Naive B cell (primary cell): ENCODE data around the gene POFUT2. TPM values are rescaled to one million over a fixed set of nuclear protein-coding genes. Genes with fewer than 3 reads are reported as not detected.

Source experiments
- ATAC-seq, 2 donors: fragments of 150-1000 bp; cut with Tn5 transposase; 2 replicates each; pipeline ENCODE4 v1.10.0; 2021; ENCODE audit warnings: low read depth in 2 of 2, mild to moderate bottlenecking in 2 of 2, moderate library complexity in 2 of 2
- DNase-seq: peaks from one replicate; pipeline ENCODE4 v3.0.0; 2022
- H3K27ac Mint-ChIP-seq, 6 donors: one replicate each; pipeline ENCODE4 v1.8.0; 2020 to 2022; ENCODE audit warnings: mild to moderate bottlenecking in 6 of 6, mixed read lengths in 6 of 6, moderate library complexity in 5 of 6, inconsistent platforms in 2 of 6
- H3K27me3 Mint-ChIP-seq, 3 donors: one replicate each; pipeline ENCODE4 v1.8.0; 2021 to 2022; ENCODE audit warnings: mixed read lengths in 3 of 3, mild to moderate bottlenecking in 1 of 3
- H3K36me3 Mint-ChIP-seq, 2 donors: one replicate each; pipeline ENCODE4 v1.8.0; 2020 to 2022; ENCODE audit warnings: mixed read lengths in 2 of 2, inconsistent platforms in 1 of 2, mild to moderate bottlenecking in 1 of 2
- H3K4me1 Mint-ChIP-seq, 3 donors: one replicate each; pipeline ENCODE4 v1.8.0; 2020 to 2022; ENCODE audit warnings: mixed read lengths in 3 of 3, inconsistent platforms in 1 of 3, mild to moderate bottlenecking in 1 of 3, moderate library complexity in 1 of 3
- H3K4me3 Mint-ChIP-seq, 8 donors: one replicate each; pipeline ENCODE4 v1.8.0; 2020 to 2022; ENCODE audit warnings: mild to moderate bottlenecking in 8 of 8, mixed read lengths in 8 of 8, moderate library complexity in 8 of 8, inconsistent platforms in 2 of 8
- H3K9me3 Mint-ChIP-seq, 7 donors: one replicate each; pipeline ENCODE4 v1.8.0; 2020 to 2022; ENCODE audit warnings: mixed read lengths in 7 of 7, mild to moderate bottlenecking in 5 of 7, inconsistent platforms in 2 of 7, moderate library complexity in 1 of 7
- polyA plus RNA-seq, 6 donors: library from polyadenylated mRNA; unstranded; fragments of 300-500 nt; fragmentation: Illumina TruSeq; gene quantifications; one replicate each; pipeline ENCODE4 v1.2.3, GENCODE V29; 2021; ENCODE audit warnings: low read depth in 6 of 6

POFUT2 gene
- polyA plus RNA-seq, 6 donors from 2014 or later, result 2.8 to 10.2 (median 5.2) TPM

- Mint-ChIP-seq H3K9me3 (no peaks in the 10 kb centered on the region), H3K36me3 (no peaks in the 10 kb centered on the region), H3K4me1 (peaks cover 8 to 12% (median 9%) of the 10 kb centered on the region in 3 donors), H3K27me3 (peaks cover 0 to 41% (median 21%) of the 10 kb centered on the region in 3 donors), H3K4me3 (no peak overlapping the region), H3K27ac (no peak overlapping the region)
- ATAC-seq (no peak), DNase-seq (no peak)
These were observed 8.1 kb upstream of the POFUT2 start for GRCh38 chr21:45295576-45296365.

GRCh38 chr21:45294509-45295291 is 7.0 kb upstream of the POFUT2 start:
- no peaks in the 10 kb centered on the region for H3K36me3 Mint-ChIP-seq
- no peaks in the 10 kb centered on the region for H3K9me3 Mint-ChIP-seq
- peak overlapping the region in 1 of 6 donors; percentile 32 for H3K27ac Mint-ChIP-seq
- H3K4me1 Mint-ChIP-seq, result peaks cover 8 to 12% (median 9%) of the 10 kb centered on the region in 3 donors
- no peak for DNase-seq
- no peak overlapping the region for H3K4me3 Mint-ChIP-seq
- ATAC-seq, result no peak
- peaks cover 0 to 41% (median 21%) of the 10 kb centered on the region in 3 donors for H3K27me3 Mint-ChIP-seq

GRCh38 chr21:45293726-45294401 is 6.2 kb upstream of the POFUT2 start:
- H3K27me3 Mint-ChIP-seq, result peaks cover 0 to 39% (median 21%) of the 10 kb centered on the region in 3 donors
- no peak for DNase-seq

GRCh38 chr21:45293220-45293725 is 5.6 kb upstream of the POFUT2 start:
- no peak overlapping the region for H3K27ac Mint-ChIP-seq
- no peak for DNase-seq
- H3K27me3 Mint-ChIP-seq, result peaks cover 0 to 36% (median 21%) of the 10 kb centered on the region in 3 donors
- peaks cover 8 to 12% (median 9%) of the 10 kb centered on the region in 3 donors for H3K4me1 Mint-ChIP-seq
- no peak for ATAC-seq
- H3K4me3 Mint-ChIP-seq, result peak overlapping the region in 2 of 8 donors; percentile 47 to 66
- no peaks in the 10 kb centered on the region for H3K36me3 Mint-ChIP-seq
- H3K9me3 Mint-ChIP-seq, result no peaks in the 10 kb centered on the region

More at GRCh38 chr21:45293726-45294401, 6.2 kb upstream of the POFUT2 start:
- Mint-ChIP-seq H3K27ac (peak overlapping the region in 1 of 6 donors; percentile 38), H3K36me3 (no peaks in the 10 kb centered on the region), H3K4me1 (peaks cover 8 to 12% (median 9%) of the 10 kb centered on the region in 3 donors), H3K4me3 (no peak overlapping the region), H3K9me3 (no peaks in the 10 kb centered on the region)
- no peak for ATAC-seq

GRCh38 chr21:45292399-45293219 is 4.9 kb upstream of the POFUT2 start:
- ATAC-seq, result peak; percentile 58 to 65
- Mint-ChIP-seq H3K9me3 (no peaks in the 10 kb centered on the region), H3K4me1 (peaks cover 9 to 17% (median 12%) of the 10 kb centered on the region in 3 donors), H3K4me3 (peak overlapping the region in 6 of 8 donors; percentile 16 to 78 (median 56)), H3K27me3 (peaks cover 0 to 35% (median 21%) of the 10 kb centered on the region in 3 donors), H3K27ac (peak overlapping the region in 4 of 6 donors; percentile 36 to 71 (median 50)), H3K36me3 (no peaks in the 10 kb centered on the region)
- DNase-seq, result peak; percentile 69

GRCh38 chr21:45291613-45292398 is 4.1 kb upstream of the POFUT2 start:
- no peak for DNase-seq
- peaks cover 9 to 17% (median 13%) of the 10 kb centered on the region in 3 donors for H3K4me1 Mint-ChIP-seq

GRCh38 chr21:45290948-45291612 is 3.4 kb upstream of the POFUT2 start:
- Mint-ChIP-seq H3K36me3 (no peaks in the 10 kb centered on the region), H3K4me3 (peak overlapping the region in 1 of 8 donors; percentile 77), H3K27me3 (peaks cover 0 to 20% (median 17%) of the 10 kb centered on the region in 3 donors), H3K9me3 (no peaks in the 10 kb centered on the region), H3K4me1 (peaks cover 9 to 17% (median 13%) of the 10 kb centered on the region in 3 donors), H3K27ac (no peak overlapping the region)
- DNase-seq (no peak), ATAC-seq (no peak)

More at GRCh38 chr21:45291613-45292398, 4.1 kb upstream of the POFUT2 start:
- Mint-ChIP-seq H3K36me3 (no peaks in the 10 kb centered on the region), H3K4me3 (peak overlapping the region in 1 of 8 donors; percentile 47), H3K9me3 (no peaks in the 10 kb centered on the region), H3K27me3 (peaks cover 0 to 27% (median 21%) of the 10 kb centered on the region in 3 donors), H3K27ac (peak overlapping the region in 2 of 6 donors; percentile 36 to 65)
- no peak for ATAC-seq

GRCh38 chr21:45289655-45290515 is 2.2 kb upstream of the POFUT2 start:
- peaks cover 0 to 8% (median 5%) of the 10 kb centered on the region in 3 donors for H3K27me3 Mint-ChIP-seq
- ATAC-seq, result no peak
- peak overlapping the region in 6 of 8 donors; percentile 28 to 78 (median 46) for H3K4me3 Mint-ChIP-seq

GRCh38 chr21:45289134-45289533 is 1.4 kb upstream of the POFUT2 start:
- Mint-ChIP-seq H3K27ac (peak overlapping the region in 1 of 6 donors; percentile 78), H3K4me3 (peak overlapping the region; percentile 12 to 78 (median 70)), H3K4me1 (peaks cover 16 to 28% (median 21%) of the 10 kb centered on the region in 3 donors), H3K9me3 (no peaks in the 10 kb centered on the region), H3K27me3 (peaks cover 0 to under 1% (median 0%) of the 10 kb centered on the region in 3 donors), H3K36me3 (peaks cover 10 to 13% of the 10 kb centered on the region in 2 donors)
- no peak for DNase-seq
- ATAC-seq, result no peak

More at GRCh38 chr21:45289655-45290515, 2.2 kb upstream of the POFUT2 start:
- Mint-ChIP-seq H3K36me3 (peaks cover 9% of the 10 kb centered on the region in 2 donors), H3K4me1 (peaks cover 16 to 28% (median 21%) of the 10 kb centered on the region in 3 donors), H3K9me3 (no peaks in the 10 kb centered on the region), H3K27ac (peak overlapping the region in 2 of 6 donors; percentile 42 to 63)
- no peak for DNase-seq

- no peak for ATAC-seq
- no peaks in the 10 kb centered on the region for H3K9me3 Mint-ChIP-seq
- H3K27ac Mint-ChIP-seq, result peak overlapping the region in 2 of 6 donors; percentile 15 to 93
- H3K4me1 Mint-ChIP-seq, result peaks cover 16 to 28% (median 21%) of the 10 kb centered on the region in 3 donors
- DNase-seq, result no peak
- H3K4me3 Mint-ChIP-seq, result peak overlapping the region; percentile 47 to 92 (median 78)
- H3K27me3 Mint-ChIP-seq, result no peaks in the 10 kb centered on the region
- H3K36me3 Mint-ChIP-seq, result peaks cover 10 to 13% of the 10 kb centered on the region in 2 donors
These were observed 746 bp upstream of the POFUT2 start for GRCh38 chr21:45288441-45288841.
